ENCODE measurements around the gene PRKAB1. TPM values are rescaled to one million over a fixed set of nuclear protein-coding genes. Genes with fewer than 3 reads are reported as not detected.
A peak's percentile ranks its signal among the peaks of the same experiment; 100 is the strongest.

PRKAB1 gene
- total and polyA plus RNA-seq, 9 of the 15 experiments (the other 6 are each of a cell fraction or from before 2014, with no cell fraction given): 32.6 to 94.2 (median 63.8) TPM

DNA sequence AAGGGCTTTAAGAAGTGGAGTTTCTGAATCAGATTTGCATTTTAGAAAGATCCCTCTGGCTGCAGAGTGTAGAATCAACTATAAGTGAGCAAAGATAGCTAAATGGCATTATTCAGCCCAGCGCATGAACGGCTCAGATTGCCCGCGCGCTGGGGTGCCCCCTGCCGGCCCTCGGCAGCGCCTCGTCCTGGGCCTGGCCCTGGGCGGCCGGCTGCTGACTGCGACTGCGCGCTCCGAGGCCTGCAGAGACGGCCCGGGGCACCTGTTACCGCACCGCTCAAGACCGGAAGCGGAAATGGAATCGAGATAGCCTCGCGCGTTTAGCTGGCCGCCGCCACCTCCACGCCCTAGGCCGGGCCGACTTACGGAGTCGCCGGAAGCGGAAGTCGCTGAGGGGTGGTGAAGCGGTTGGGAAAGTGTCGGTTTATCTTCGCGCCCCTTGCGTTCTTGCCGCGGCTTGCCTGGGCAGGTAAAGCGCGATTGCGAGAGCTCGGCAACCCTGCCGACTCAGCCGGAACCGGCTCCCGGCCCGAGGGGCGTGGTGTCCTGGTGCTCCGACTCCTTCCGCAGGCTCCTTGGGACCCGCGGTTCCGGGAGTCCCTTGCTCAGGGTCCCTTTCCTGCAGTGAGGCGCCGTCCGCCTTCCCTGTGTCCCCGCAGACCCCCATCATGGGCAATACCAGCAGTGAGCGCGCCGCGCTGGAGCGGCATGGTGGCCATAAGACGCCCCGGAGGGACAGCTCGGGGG is at the start of gene PRKAB1 (continued):
- 0 out of 2 replicates have a peak, but pooled peaks have one; percentile 27 for TF ChIP-seq FOSL1 (tag; conservative IDR thresholded peaks at IDR 0.05)
- TF ChIP-seq ILF3 (IDR thresholded peaks at IDR 0.05; ENCODE audit: borderline replicate concordance): no peak
- TF ChIP-seq, protein P1, sequence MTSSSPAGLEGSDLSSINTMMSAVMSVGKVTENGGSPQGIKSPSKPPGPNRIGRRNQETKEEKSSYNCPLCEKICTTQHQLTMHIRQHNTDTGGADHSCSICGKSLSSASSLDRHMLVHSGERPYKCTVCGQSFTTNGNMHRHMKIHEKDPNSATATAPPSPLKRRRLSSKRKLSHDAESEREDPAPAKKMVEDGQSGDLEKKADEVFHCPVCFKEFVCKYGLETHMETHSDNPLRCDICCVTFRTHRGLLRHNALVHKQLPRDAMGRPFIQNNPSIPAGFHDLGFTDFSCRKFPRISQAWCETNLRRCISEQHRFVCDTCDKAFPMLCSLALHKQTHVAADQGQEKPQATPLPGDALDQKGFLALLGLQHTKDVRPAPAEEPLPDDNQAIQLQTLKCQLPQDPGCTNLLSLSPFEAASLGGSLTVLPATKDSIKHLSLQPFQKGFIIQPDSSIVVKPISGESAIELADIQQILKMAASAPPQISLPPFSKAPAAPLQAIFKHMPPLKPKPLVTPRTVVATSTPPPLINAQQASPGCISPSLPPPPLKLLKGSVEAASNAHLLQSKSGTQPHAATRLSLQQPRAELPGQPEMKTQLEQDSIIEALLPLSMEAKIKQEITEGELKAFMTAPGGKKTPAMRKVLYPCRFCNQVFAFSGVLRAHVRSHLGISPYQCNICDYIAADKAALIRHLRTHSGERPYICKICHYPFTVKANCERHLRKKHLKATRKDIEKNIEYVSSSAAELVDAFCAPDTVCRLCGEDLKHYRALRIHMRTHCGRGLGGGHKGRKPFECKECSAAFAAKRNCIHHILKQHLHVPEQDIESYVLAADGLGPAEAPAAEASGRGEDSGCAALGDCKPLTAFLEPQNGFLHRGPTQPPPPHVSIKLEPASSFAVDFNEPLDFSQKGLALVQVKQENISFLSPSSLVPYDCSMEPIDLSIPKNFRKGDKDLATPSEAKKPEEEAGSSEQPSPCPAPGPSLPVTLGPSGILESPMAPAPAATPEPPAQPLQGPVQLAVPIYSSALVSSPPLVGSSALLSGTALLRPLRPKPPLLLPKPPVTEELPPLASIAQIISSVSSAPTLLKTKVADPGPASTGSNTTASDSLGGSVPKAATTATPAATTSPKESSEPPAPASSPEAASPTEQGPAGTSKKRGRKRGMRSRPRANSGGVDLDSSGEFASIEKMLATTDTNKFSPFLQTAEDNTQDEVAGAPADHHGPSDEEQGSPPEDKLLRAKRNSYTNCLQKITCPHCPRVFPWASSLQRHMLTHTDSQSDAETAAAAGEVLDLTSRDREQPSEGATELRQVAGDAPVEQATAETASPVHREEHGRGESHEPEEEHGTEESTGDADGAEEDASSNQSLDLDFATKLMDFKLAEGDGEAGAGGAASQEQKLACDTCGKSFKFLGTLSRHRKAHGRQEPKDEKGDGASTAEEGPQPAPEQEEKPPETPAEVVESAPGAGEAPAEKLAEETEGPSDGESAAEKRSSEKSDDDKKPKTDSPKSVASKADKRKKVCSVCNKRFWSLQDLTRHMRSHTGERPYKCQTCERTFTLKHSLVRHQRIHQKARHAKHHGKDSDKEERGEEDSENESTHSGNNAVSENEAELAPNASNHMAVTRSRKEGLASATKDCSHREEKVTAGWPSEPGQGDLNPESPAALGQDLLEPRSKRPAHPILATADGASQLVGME (CRISPR knock-in tag; IDR thresholded peaks at IDR 0.05): no peak
- no peak for TF ChIP-seq CBX8 (IDR thresholded peaks at IDR 0.05; ENCODE audit: borderline replicate concordance, extremely low read depth, low read depth, low read length, poor library complexity, severe bottlenecking)
- TF ChIP-seq ZNF695 (CRISPR knock-in tag; IDR thresholded peaks at IDR 0.05): no peak
- TF ChIP-seq POLR2A (conservative IDR thresholded peaks at IDR 0.05): peak; percentile 92
- peak; percentile 83 for TF ChIP-seq CTBP1 (IDR thresholded peaks at IDR 0.05; ENCODE audit: borderline replicate concordance)
- TF ChIP-seq RBBP5 (IDR thresholded peaks at IDR 0.05; ENCODE audit: borderline replicate concordance, insufficient read depth, low read length, poor library complexity, severe bottlenecking): peak; percentile 93
- no peak for TF ChIP-seq PCBP1 (IDR thresholded peaks at IDR 0.05; ENCODE audit: low read depth, low read length, poor library complexity, severe bottlenecking)
- peak; percentile 70 for TF ChIP-seq SMAD1 (IDR thresholded peaks at IDR 0.05; ENCODE audit: low read depth, low read length, partially characterized antibody)
- peak in 1 of 2 experiments; percentile 47; a peak in 1 of 4 replicates for TF ChIP-seq ETV6 (IDR thresholded peaks at IDR 0.05; ENCODE audit: borderline replicate concordance in 1 of 2, low read depth in 2 of 2, low read length in 1 of 2)
- TF ChIP-seq ETV6 (CRISPR knock-in tag; IDR thresholded peaks at IDR 0.05; ENCODE audit: borderline replicate concordance): no peak
- peak; percentile 58 for TF ChIP-seq TAF9B (IDR thresholded peaks at IDR 0.05; ENCODE audit: partially characterized antibody)
- TF ChIP-seq, protein P2, sequence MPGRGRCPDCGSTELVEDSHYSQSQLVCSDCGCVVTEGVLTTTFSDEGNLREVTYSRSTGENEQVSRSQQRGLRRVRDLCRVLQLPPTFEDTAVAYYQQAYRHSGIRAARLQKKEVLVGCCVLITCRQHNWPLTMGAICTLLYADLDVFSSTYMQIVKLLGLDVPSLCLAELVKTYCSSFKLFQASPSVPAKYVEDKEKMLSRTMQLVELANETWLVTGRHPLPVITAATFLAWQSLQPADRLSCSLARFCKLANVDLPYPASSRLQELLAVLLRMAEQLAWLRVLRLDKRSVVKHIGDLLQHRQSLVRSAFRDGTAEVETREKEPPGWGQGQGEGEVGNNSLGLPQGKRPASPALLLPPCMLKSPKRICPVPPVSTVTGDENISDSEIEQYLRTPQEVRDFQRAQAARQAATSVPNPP (IDR thresholded peaks at IDR 0.05; ENCODE audit: borderline replicate concordance, insufficient read depth, insufficient read length): no peak
- no peak for TF ChIP-seq CC2D1A (IDR thresholded peaks at IDR 0.05)
- TF ChIP-seq BRF1 (IDR thresholded peaks at IDR 0.05; ENCODE audit: borderline replicate concordance, extremely low read depth, insufficient read length): no peak
- no peak for TF ChIP-seq FOXM1 (IDR thresholded peaks at IDR 0.05; ENCODE audit: low read depth)
- no peak for TF ChIP-seq FOXM1 (CRISPR knock-in tag; IDR thresholded peaks at IDR 0.05; ENCODE audit: low read depth)
- TF ChIP-seq SMARCB1 (IDR thresholded peaks at IDR 0.05; ENCODE audit: insufficient read length, low read depth): no peak
- TF ChIP-seq, protein P3, sequence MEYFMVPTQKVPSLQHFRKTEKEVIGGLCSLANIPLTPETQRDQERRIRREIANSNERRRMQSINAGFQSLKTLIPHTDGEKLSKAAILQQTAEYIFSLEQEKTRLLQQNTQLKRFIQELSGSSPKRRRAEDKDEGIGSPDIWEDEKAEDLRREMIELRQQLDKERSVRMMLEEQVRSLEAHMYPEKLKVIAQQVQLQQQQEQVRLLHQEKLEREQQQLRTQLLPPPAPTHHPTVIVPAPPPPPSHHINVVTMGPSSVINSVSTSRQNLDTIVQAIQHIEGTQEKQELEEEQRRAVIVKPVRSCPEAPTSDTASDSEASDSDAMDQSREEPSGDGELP (CRISPR knock-in tag; IDR thresholded peaks at IDR 0.05; ENCODE audit: borderline replicate concordance): peak; percentile 87

All from K562 (cell line).